Colonic mucosa (tissue), 4 donors: ENCODE measurements around the gene CDK7. TPM values are rescaled to one million over a fixed set of nuclear protein-coding genes. Genes with fewer than 3 reads are reported as not detected.

Experiments used
- DNase-seq: peaks from one replicate; pipeline ENCODE4 v3.0.0-alpha.2; 2020
- H3K27ac ChIP-seq: fragments of 200-600 bp; one replicate; pipeline ENCODE4 v1.8.0; 2021
- H3K27me3 ChIP-seq: fragments of 200-600 bp; one replicate; pipeline ENCODE4 v1.8.0; 2021
- H3K36me3 ChIP-seq: fragments of 200-600 bp; one replicate; pipeline ENCODE4 v1.8.0; 2021
- H3K4me1 ChIP-seq: fragments of 200-600 bp; one replicate; pipeline ENCODE4 v1.8.0; 2021; ENCODE audit warnings: mild to moderate bottlenecking
- H3K4me3 ChIP-seq: fragments of 200-600 bp; one replicate; pipeline ENCODE4 v1.8.0; 2021
- H3K9ac ChIP-seq, 2 donors: one replicate each; pipeline ENCODE4 v1.7.0; 2013; ENCODE audit warnings: control low read depth in 2 of 2, low read depth in 2 of 2, low read length in 2 of 2
- H3K9me3 ChIP-seq: fragments of 200-600 bp; one replicate; pipeline ENCODE4 v1.8.0; 2021
- intact Hi-C: fragments of 100-400 bp; cut with DNase I; formaldehyde crosslinking; loops from one replicate; pipeline ENCODE4 v1.14.1; 2022
- total RNA-seq, 2 donors: library from RNA; stranded (reverse); fragmentation: NEBNext Ultra II Directional in 1 of 2; extraction: Animal tissue kit (Norgen Biotek cat#: 25700) in 1 of 2; gene quantifications; one replicate each; pipeline ENCODE4 v1.2.1, GENCODE V29; 2021
- TF ChIP-seq, protein P1 (sequence below): fragments of 200-600 bp; IDR thresholded peaks from one replicate; pipeline ENCODE4 v1.8.0; 2022; ENCODE audit warnings: antibody characterized with exemption, mild to moderate bottlenecking
- donor health status: healthy.
- donor health status: DM: no; HTN: no; CAD: no.
- donor health status: DM: no; HTN: no; CAD: no.

CDK7 gene
- total RNA-seq, 2 donors from 2014 or later, result 21.9 to 35.4 TPM

DNA sequence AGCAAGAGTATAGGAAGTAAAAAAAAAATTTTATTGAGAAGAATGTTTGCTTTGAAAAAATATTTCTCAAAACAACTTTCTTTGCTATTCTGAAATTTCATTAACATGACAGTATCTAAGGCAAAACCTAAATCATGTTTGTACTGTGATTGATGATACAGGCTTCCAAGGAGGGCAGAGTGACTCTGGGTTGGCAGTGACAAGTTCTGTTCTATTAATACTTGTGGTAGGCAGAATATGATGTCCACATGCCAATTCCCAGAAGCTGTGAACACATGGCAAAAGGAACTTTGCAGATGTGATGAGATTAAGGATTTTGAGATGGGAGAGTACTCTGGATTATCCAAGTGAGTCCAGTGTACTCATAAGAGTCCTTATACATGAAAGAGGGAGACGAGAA lies 81.3 kb downstream of the CDK7 start:
- no peak overlapping the region for H3K9ac ChIP-seq
- no peak overlapping the region for H3K27ac ChIP-seq
- no peak overlapping the region for H3K4me3 ChIP-seq
- no peaks in the 10 kb centered on the region for H3K4me1 ChIP-seq
- DNase-seq, result no peak
- TF ChIP-seq, protein P1, sequence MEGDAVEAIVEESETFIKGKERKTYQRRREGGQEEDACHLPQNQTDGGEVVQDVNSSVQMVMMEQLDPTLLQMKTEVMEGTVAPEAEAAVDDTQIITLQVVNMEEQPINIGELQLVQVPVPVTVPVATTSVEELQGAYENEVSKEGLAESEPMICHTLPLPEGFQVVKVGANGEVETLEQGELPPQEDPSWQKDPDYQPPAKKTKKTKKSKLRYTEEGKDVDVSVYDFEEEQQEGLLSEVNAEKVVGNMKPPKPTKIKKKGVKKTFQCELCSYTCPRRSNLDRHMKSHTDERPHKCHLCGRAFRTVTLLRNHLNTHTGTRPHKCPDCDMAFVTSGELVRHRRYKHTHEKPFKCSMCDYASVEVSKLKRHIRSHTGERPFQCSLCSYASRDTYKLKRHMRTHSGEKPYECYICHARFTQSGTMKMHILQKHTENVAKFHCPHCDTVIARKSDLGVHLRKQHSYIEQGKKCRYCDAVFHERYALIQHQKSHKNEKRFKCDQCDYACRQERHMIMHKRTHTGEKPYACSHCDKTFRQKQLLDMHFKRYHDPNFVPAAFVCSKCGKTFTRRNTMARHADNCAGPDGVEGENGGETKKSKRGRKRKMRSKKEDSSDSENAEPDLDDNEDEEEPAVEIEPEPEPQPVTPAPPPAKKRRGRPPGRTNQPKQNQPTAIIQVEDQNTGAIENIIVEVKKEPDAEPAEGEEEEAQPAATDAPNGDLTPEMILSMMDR, result no peak
- no peaks in the 10 kb centered on the region for H3K27me3 ChIP-seq
- H3K9me3 ChIP-seq, result no peaks in the 10 kb centered on the region
- no peaks in the 10 kb centered on the region for H3K36me3 ChIP-seq
- intact Hi-C loops, result no loop called here

DNA sequence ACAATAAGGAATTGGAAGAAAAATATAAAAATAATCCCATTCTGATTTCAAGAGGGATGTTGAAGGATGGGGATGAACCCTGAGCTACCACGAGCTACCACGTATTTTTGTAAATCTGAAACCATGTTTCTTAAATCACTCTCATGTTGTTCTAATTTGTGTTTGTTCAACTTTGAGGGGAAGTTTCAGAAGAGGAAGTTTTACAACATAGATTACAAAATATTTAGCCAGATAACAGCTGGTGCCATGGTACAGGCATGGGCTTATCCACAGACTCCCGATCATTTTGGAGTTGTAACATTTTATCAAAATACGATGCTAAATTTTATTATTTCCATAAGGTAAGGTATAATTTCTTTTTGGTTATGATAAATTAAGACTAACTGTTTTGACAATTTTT lies 82.7 kb downstream of the CDK7 start:
- Histone ChIP-seq H3K9me3 (no peaks in the 10 kb centered on the region), H3K4me3 (no peak overlapping the region), H3K36me3 (no peaks in the 10 kb centered on the region), H3K4me1 (no peaks in the 10 kb centered on the region), H3K9ac (no peak overlapping the region), H3K27me3 (no peaks in the 10 kb centered on the region), H3K27ac (no peak overlapping the region)
- TF ChIP-seq, protein P1, result no peak
- intact Hi-C loops, result no loop called here
- DNase-seq, result no peak

DNA sequence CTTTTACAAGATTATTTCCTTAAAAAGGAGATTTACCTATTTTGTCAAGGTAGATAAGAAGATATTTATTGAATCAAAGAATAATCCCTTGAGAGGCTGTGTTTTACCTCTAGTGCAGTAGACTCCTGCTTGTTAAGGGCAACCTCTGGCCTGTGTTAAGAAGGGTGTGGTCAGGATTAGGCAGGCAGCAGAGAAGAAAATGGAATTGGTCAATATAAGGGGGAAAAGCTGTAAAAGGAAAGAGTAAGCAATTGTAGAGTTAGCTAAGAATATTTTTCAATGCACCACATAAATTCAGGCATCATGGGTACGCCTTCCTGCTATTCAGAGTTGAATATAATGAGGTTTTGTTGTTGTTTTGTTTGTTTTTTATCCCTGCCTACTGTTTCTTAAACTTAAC lies 91.7 kb downstream of the CDK7 start:
- no peak overlapping the region for H3K27ac ChIP-seq

More for the DNA sequence above, 91.7 kb downstream of the CDK7 start:
- TF ChIP-seq, protein P1, result no peak
- H3K9ac ChIP-seq, result no peak overlapping the region
- no peaks in the 10 kb centered on the region for H3K4me1 ChIP-seq
- DNase-seq, result peak; percentile 31
- H3K27me3 ChIP-seq, result no peaks in the 10 kb centered on the region
- no peaks in the 10 kb centered on the region for H3K9me3 ChIP-seq
- intact Hi-C loops, result no loop called here
- no peak overlapping the region for H3K4me3 ChIP-seq
- no peaks in the 10 kb centered on the region for H3K36me3 ChIP-seq

Other genes with a start within 250 kb of the CDK7 start
- gene SLC30A5, start 140.9 kb upstream of the CDK7 start, total RNA-seq, result 10 to 100 TPM; 45.9 to 50.5 TPM
- gene CCNB1, start 67.7 kb upstream of the CDK7 start, total RNA-seq, result 100 to 1,000 TPM in 1 of 2 donors, 10 to 100 TPM in 1; 43.1 to 189 TPM
- 10 to 100 TPM in 1 of 2 donors, 1 to 10 TPM in 1; 5.9 to 13.9 TPM for gene CENPH, start 45.3 kb upstream of the CDK7 start, total RNA-seq
- 10 to 100 TPM; 12.5 to 13.2 TPM for gene CCDC125, start 97.9 kb downstream of the CDK7 start, total RNA-seq
- gene AK6, start 134.6 kb downstream of the CDK7 start, total RNA-seq, result 10 to 100 TPM; 34.5 to 35.3 TPM
- 10 to 100 TPM; 53.7 to 60.2 TPM for gene TAF9, start 134.6 kb downstream of the CDK7 start, total RNA-seq
- gene RAD17, start 134.9 kb downstream of the CDK7 start, total RNA-seq, result 10 to 100 TPM; 16.7 to 17.9 TPM
- 10 to 100 TPM; 51.0 to 51.2 TPM for gene MARVELD2, start 180.2 kb downstream of the CDK7 start, total RNA-seq